Thyroid gland (tissue), 4 donors: ENCODE measurements around the gene CRYL1. TPM values are rescaled to one million over a fixed set of nuclear protein-coding genes. Genes with fewer than 3 reads are reported as not detected.

Experiments
- DNase-seq, 2 donors: peaks; one replicate each; pipeline ENCODE4 v3.0.0-alpha.2; 2019
- H3K27ac ChIP-seq, 3 donors: fragments of 200-600 bp; sonication (generic); 1 replicate in 2 of 3; 2 replicates in 1 of 3; pipeline ENCODE4 v1.5.1; 2016 to 2019; ENCODE audit warnings: mild to moderate bottlenecking in 1 of 3, moderate library complexity in 1 of 3
- H3K27me3 ChIP-seq: fragments of 200-600 bp; sonication (generic); one replicate; pipeline ENCODE4 v1.5.1; 2019
- H3K36me3 ChIP-seq, 2 donors: fragments of 200-600 bp; sonication (generic); one replicate each; pipeline ENCODE4 v1.5.1; 2016 to 2019
- H3K4me1 ChIP-seq, 2 donors: fragments of 200-600 bp; sonication (generic); one replicate each; pipeline ENCODE4 v1.5.1; 2017 to 2019
- H3K4me3 ChIP-seq, 3 donors: fragments of 200-600 bp; sonication (generic); replicated peaks in 1 of 3; 1 replicate in 2 of 3; 2 replicates in 1 of 3; pipeline ENCODE4 v1.5.1; 2016; ENCODE audit warnings: mild to moderate bottlenecking in 1 of 3
- H3K9me3 ChIP-seq: fragments of 200-600 bp; sonication (generic); one replicate; pipeline ENCODE4 v1.5.1; 2017
- CTCF ChIP-seq, 6 experiments: fragments of 200-600 bp in 3 of 6; fragments of 450-650 bp in 3 of 6; sonication (generic) in 3 of 6; IDR thresholded peaks; one replicate each; pipeline ENCODE4 v1.5.1; 2016 to 2019; ENCODE audit warnings: antibody characterized with exemption in 6 of 6, mild to moderate bottlenecking in 2 of 6, inconsistent platforms in 1 of 6, moderate library complexity in 1 of 6
- POLR2A ChIP-seq, 2 donors: fragments of 450-650 bp; IDR thresholded peaks; one replicate each; pipeline ENCODE4 v1.6.1; 2017; ENCODE audit warnings: antibody characterized with exemption in 2 of 2, mild to moderate bottlenecking in 2 of 2, moderate library complexity in 1 of 2
- WGBS, 2 donors: methylation state at CpG; one replicate each; pipeline ENCODE4 v1.1.5; 2017; 5-methylcytosine and 5-hydroxymethylcytosine counted together
- intact Hi-C: fragments of 100-400 bp; cut with DNase I; formaldehyde crosslinking; loops from one replicate; pipeline ENCODE4 v1.15.1; 2023
- total RNA-seq, 4 donors: library from RNA; depleted of rRNA; stranded (reverse); fragments of >200 nt; gene quantifications; one replicate each; pipeline ENCODE4 v1.2.3, GENCODE V29; 2016

Gene CRYL1
- total RNA-seq, 4 donors from 2014 or later = 33.1 to 53.8 (median 46.7) TPM

- WGBS, 2 donors = 92 to 94% methylated on average over 13 of the region's 13 CpGs
- H3K4me1 ChIP-seq = peaks cover 0 to 6% of the 10 kb centered on the region in 2 donors
- no peak for TF ChIP-seq POLR2A (IDR thresholded peaks at IDR 0.05)
- TF ChIP-seq CTCF (IDR thresholded peaks at IDR 0.05) = no peak
Observed at GRCh38 chr13:20404488-20405222, 121.0 kb downstream of the CRYL1 start.

GRCh38 chr13:20403826-20404225, 121.8 kb downstream of the CRYL1 start:
- H3K4me3 ChIP-seq = no peak overlapping the region
- no peak overlapping the region for H3K27ac ChIP-seq
- intact Hi-C loops = no loop called here
- H3K9me3 ChIP-seq = no peaks in the 10 kb centered on the region
- H3K27me3 ChIP-seq = no peaks in the 10 kb centered on the region
- WGBS, 2 donors = 79 to 84% methylated on average over 10 of the region's 10 CpGs
- H3K4me1 ChIP-seq = peaks cover 0 to 6% of the 10 kb centered on the region in 2 donors
- TF ChIP-seq CTCF (IDR thresholded peaks at IDR 0.05) = no peak
- no peak for TF ChIP-seq POLR2A (IDR thresholded peaks at IDR 0.05)
- H3K36me3 ChIP-seq = peaks cover 0 to 4% of the 10 kb centered on the region in 2 donors
- DNase-seq = no peak

More at GRCh38 chr13:20404488-20405222, 121.0 kb downstream of the CRYL1 start:
- intact Hi-C loops = no loop called here
- no peak for DNase-seq
- Histone ChIP-seq H3K36me3 (peaks cover 0 to 4% of the 10 kb centered on the region in 2 donors), H3K9me3 (no peaks in the 10 kb centered on the region), H3K27me3 (no peaks in the 10 kb centered on the region), H3K27ac (no peak overlapping the region), H3K4me3 (no peak overlapping the region)

- Histone ChIP-seq H3K27ac (no peak overlapping the region), H3K4me1 (peaks cover 0 to under 1% of the 10 kb centered on the region in 2 donors), H3K36me3 (peaks cover 0 to 4% of the 10 kb centered on the region in 2 donors), H3K9me3 (no peaks in the 10 kb centered on the region), H3K27me3 (no peaks in the 10 kb centered on the region), H3K4me3 (no peak overlapping the region)
- intact Hi-C loops = no loop called here
- no peak for TF ChIP-seq CTCF (IDR thresholded peaks at IDR 0.05)
- no peak for TF ChIP-seq POLR2A (IDR thresholded peaks at IDR 0.05)
- WGBS, 2 donors = 91 to 93% methylated on average over 5 of the region's 5 CpGs
- DNase-seq = no peak
Observed at GRCh38 chr13:20402881-20403280, 122.8 kb downstream of the CRYL1 start.

- WGBS, 2 donors = 84 to 91% methylated on average over 21 of the region's 21 CpGs
- no peak for TF ChIP-seq POLR2A (IDR thresholded peaks at IDR 0.05)
- TF ChIP-seq CTCF (IDR thresholded peaks at IDR 0.05) = no peak
- Histone ChIP-seq H3K4me3 (no peak overlapping the region), H3K27me3 (no peaks in the 10 kb centered on the region), H3K9me3 (no peaks in the 10 kb centered on the region), H3K4me1 (no peaks in the 10 kb centered on the region), H3K36me3 (peaks cover 0 to 4% of the 10 kb centered on the region in 2 donors), H3K27ac (no peak overlapping the region)
- intact Hi-C loops = no loop called here
- no peak for DNase-seq
Observed at GRCh38 chr13:20401931-20402856, 123.5 kb downstream of the CRYL1 start.
